Calu3 (cell line): ENCODE data around the gene PMPCA. TPM values are rescaled to one million over a fixed set of nuclear protein-coding genes. Genes with fewer than 3 reads are reported as not detected.

ENCODE experiments used
- BruUV-seq: library from RNA; stranded (reverse); fragments of 400-500 nt; replicated peaks from 2 replicates; lab custom pipeline; 2021; lab: Mats Ljungman, UMichigan
- CTCF ChIA-PET: fragments of 300-600 bp; sonication (Branson Sonifier 250); formaldehyde crosslinking; loops from one replicate; lab custom pipeline; 2022; ENCODE audit warnings: antibody characterized with exemption; lab: Charles Lee
- DNase-seq: peaks from one replicate; pipeline ENCODE4 v3.0.0; 2022
- H3K27ac Mint-ChIP-seq: one replicate; pipeline ENCODE4 v1.8.0; 2022; ENCODE audit warnings: mixed read lengths; ENCODE audit not compliant: unreplicated experiment
- H3K27me3 Mint-ChIP-seq: one replicate; pipeline ENCODE4 v1.8.0; 2022; ENCODE audit warnings: mixed read lengths; ENCODE audit not compliant: unreplicated experiment
- H3K36me3 Mint-ChIP-seq: one replicate; pipeline ENCODE4 v1.8.0; 2022; ENCODE audit warnings: mild to moderate bottlenecking, moderate library complexity, mixed read lengths; ENCODE audit not compliant: insufficient read depth, unreplicated experiment
- H3K4me1 Mint-ChIP-seq: one replicate; pipeline ENCODE4 v1.8.0; 2022; ENCODE audit warnings: mild to moderate bottlenecking, low read depth, mixed read lengths; ENCODE audit not compliant: unreplicated experiment
- H3K4me3 Mint-ChIP-seq: one replicate; pipeline ENCODE4 v1.8.0; 2022; ENCODE audit warnings: mild to moderate bottlenecking, low read depth, moderate library complexity, mixed read lengths; ENCODE audit not compliant: unreplicated experiment
- H3K9me3 Mint-ChIP-seq: one replicate; pipeline ENCODE4 v1.8.0; 2022; ENCODE audit warnings: low read depth, mixed read lengths; ENCODE audit not compliant: unreplicated experiment
- intact Hi-C: fragments of 100-400 bp; cut with micrococcal nuclease; formaldehyde crosslinking; loops from one replicate; pipeline ENCODE4 v1.10.0; 2022; ENCODE audit not compliant: unreplicated experiment
- total RNA-seq: library from RNA; stranded (reverse); gene quantifications from 2 replicates; pipeline ENCODE4 v1.2.3, GENCODE V29; 2022
- TF ChIP-seq, protein P1 (sequence below): fragments of 200-600 bp; IDR thresholded peaks from one replicate; pipeline ENCODE4 v1.8.0; 2022; ENCODE audit warnings: antibody characterized with exemption; ENCODE audit not compliant: unreplicated experiment

The PMPCA gene
- total RNA-seq, 1 experiment from 2014 or later, result 44.0 TPM

DNA sequence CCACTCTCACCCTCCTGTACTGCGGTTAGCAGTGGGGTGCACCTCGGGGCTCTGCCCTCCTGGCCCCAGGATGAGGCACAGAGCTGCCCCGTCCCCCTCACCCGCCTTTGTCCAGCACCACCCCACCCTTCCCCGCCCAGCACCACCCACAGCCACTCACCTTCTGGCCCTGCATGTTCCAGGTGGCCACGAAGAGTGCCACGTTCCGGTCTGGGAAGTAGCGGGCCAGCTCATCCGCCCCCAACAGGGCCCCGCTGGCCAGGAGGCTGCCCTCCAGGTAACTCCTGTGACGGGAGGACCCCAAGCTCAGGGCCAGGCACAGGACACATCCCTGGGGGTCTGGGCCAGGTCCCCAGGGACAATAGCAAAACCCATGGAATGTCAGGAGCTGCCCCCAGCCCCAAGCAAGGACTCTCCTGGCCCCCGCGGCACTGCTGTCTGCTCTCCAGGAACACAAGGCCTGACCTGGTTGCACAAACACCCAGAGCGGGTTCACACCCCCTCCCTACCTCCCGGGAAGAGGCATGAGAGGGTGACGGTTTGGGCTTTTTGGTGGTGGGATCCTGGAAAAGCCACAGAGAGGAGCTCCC is 24.2 kb downstream of the PMPCA start:
- Mint-ChIP-seq H3K4me3 (no peak overlapping the region), H3K9me3 (no peaks in the 10 kb centered on the region), H3K4me1 (peaks cover 8% of the 10 kb centered on the region), H3K27ac (no peak overlapping the region), H3K27me3 (no peaks in the 10 kb centered on the region), H3K36me3 (peaks cover 33% of the 10 kb centered on the region)
- BruUV-seq, result no TSS peak
- TF ChIP-seq, protein P1, sequence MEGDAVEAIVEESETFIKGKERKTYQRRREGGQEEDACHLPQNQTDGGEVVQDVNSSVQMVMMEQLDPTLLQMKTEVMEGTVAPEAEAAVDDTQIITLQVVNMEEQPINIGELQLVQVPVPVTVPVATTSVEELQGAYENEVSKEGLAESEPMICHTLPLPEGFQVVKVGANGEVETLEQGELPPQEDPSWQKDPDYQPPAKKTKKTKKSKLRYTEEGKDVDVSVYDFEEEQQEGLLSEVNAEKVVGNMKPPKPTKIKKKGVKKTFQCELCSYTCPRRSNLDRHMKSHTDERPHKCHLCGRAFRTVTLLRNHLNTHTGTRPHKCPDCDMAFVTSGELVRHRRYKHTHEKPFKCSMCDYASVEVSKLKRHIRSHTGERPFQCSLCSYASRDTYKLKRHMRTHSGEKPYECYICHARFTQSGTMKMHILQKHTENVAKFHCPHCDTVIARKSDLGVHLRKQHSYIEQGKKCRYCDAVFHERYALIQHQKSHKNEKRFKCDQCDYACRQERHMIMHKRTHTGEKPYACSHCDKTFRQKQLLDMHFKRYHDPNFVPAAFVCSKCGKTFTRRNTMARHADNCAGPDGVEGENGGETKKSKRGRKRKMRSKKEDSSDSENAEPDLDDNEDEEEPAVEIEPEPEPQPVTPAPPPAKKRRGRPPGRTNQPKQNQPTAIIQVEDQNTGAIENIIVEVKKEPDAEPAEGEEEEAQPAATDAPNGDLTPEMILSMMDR, result no peak
- CTCF ChIA-PET, result no interaction called here
- intact Hi-C loops, result no loop called here
- DNase-seq, result no peak

DNA sequence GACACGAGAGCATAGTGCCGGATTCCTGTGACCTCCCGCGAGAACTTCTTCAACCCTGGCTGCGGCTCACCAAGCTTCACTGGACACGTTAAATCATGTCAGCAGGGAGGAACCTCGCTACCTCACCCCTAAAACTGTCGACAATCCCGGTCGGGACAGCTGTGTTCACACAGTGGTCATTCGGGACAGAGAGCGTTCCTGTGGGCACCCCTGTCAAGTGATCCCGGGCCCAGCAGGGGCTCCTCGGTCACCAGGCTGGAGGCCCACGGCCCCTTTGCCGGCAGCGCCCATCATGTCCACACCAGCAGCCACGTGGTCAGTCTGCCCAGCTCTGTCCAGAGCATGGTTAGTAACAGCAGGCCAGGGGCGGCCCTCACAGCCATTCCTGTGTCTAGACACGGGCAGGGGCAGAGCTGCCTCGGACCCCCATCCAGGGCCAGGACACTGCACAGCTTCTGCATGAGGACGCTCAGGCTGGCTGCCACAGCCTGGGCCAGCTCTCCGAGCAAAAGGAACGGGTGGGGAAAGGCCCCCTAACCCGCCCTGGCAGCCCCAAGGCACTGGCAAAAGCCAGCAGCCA is 25.7 kb downstream of the PMPCA start:
- no peaks in the 10 kb centered on the region for H3K9me3 Mint-ChIP-seq
- BruUV-seq, result no TSS peak
- DNase-seq, result no peak
- CTCF ChIA-PET, result no interaction called here
- TF ChIP-seq, protein P1, result no peak
- H3K27me3 Mint-ChIP-seq, result no peaks in the 10 kb centered on the region
- no peak overlapping the region for H3K4me3 Mint-ChIP-seq
- peaks cover 8% of the 10 kb centered on the region for H3K4me1 Mint-ChIP-seq
- intact Hi-C loops, result no loop called here
- no peak overlapping the region for H3K27ac Mint-ChIP-seq
- peaks cover 31% of the 10 kb centered on the region for H3K36me3 Mint-ChIP-seq

DNA sequence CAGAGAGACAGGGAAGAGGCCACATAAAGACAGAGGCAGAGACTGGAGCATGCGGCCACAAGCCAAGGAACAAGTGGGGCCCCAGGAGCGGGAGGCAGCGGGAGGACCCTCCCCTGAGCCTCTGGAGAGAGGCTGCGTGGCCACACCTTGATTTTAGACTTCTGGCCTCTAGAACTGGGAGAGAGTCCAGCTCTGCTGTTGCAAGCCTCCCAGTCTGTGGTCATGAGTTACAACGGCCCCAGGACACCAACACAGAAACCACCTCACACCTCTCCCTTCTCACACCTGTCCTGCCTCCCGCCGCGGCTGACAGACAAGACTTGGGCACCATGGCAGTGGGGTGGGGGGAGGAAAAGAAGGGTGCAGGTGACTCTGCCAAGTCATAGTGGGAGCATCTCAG is 27.0 kb downstream of the PMPCA start:
- Mint-ChIP-seq H3K27ac (peak overlapping the region; percentile 60), H3K9me3 (no peaks in the 10 kb centered on the region), H3K36me3 (peaks cover 35% of the 10 kb centered on the region), H3K4me1 (peaks cover 8% of the 10 kb centered on the region), H3K27me3 (no peaks in the 10 kb centered on the region), H3K4me3 (peak overlapping the region; percentile 72)
- DNase-seq, result no peak
- CTCF ChIA-PET, result no interaction called here
- no TSS peak for BruUV-seq
- intact Hi-C loops, result no loop called here
- TF ChIP-seq, protein P1, result no peak

DNA sequence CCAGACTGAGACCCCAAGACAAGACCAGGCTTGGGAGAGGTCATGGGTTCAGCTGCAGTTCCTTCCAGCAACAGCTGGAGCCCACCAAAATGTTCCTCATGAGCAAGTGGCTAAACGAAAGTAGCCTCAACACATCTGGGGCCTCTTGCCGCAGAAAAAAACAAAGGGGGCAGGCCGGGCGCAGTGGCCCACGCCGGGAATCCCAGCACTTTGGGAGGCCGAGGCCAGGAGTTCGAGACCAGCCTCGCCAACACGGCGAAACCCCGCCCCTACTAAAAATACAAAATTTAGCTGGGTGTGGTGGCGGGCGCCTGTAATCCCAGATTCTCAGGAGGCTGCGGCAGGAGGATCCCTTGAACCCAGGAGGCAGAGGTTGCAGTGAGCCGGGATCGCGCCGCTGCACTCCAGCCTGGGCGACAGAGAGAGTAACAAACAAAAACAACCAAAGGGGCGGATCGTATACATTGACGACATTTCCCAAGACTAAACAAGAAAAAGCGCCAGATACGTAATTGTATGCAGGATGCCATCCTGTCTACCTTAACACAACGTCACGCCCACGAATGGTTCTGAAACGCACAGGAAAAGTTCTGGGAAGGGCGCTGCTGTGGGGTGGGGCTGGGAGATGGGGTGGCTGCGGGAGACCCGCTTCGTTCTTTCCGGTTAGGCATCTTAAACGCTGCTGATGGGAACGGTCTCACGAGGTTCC is 27.5 kb downstream of the PMPCA start:
- H3K9me3 Mint-ChIP-seq, result no peaks in the 10 kb centered on the region
- TSS peak; percentile 19 for BruUV-seq
- H3K36me3 Mint-ChIP-seq, result peaks cover 41% of the 10 kb centered on the region
- no peak for DNase-seq
- H3K27me3 Mint-ChIP-seq, result no peaks in the 10 kb centered on the region
- no peak overlapping the region for H3K27ac Mint-ChIP-seq
- CTCF ChIA-PET, result no interaction called here
- H3K4me1 Mint-ChIP-seq, result peaks cover 8% of the 10 kb centered on the region
- intact Hi-C loops, result no loop called here
- TF ChIP-seq, protein P1, result no peak
- H3K4me3 Mint-ChIP-seq, result peak overlapping the region; percentile 72
